ENCODE measurements around the gene RYR2. TPM values are rescaled to one million over a fixed set of nuclear protein-coding genes. Genes with fewer than 3 reads are reported as not detected.

RYR2 gene
- total RNA-seq, 2 experiments from 2014 or later, result not detected

DNA sequence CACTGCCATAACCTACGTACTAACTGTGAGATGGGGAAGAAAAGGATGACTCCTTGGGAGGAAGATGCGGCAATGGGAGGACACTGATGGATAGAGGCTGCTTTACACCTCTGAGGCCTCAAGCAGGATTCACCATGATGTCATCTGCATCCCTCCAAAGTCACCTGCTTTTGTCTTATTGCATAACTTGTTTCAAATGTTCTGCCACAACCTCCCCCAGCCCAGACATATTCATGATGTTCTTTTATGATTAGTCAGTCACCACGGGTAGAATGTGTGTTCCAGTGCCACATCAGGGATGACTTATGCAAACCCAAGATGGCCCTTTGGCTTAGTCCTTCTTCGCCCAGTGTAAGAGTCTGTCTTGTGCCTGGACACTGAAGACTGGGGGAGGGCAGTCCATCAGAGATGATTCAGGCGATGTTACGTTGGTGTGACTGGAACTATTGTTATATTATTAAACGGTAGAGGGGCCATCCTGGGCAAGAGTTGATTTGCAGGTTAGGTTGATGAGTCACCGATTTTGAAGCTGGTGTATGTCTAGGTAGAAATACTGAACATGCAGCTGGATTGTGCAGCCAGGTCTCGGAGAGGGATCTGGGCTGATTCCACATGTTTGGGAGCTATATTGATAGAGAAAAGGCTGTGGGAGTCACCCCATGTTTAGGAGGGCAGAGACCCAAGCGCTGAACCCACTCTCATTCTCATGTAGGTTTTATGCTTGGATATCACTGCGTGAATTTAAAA lies 32.6 kb downstream of the RYR2 start:
- no TSS peak for BruUV-seq (replicated peaks)

DNA sequence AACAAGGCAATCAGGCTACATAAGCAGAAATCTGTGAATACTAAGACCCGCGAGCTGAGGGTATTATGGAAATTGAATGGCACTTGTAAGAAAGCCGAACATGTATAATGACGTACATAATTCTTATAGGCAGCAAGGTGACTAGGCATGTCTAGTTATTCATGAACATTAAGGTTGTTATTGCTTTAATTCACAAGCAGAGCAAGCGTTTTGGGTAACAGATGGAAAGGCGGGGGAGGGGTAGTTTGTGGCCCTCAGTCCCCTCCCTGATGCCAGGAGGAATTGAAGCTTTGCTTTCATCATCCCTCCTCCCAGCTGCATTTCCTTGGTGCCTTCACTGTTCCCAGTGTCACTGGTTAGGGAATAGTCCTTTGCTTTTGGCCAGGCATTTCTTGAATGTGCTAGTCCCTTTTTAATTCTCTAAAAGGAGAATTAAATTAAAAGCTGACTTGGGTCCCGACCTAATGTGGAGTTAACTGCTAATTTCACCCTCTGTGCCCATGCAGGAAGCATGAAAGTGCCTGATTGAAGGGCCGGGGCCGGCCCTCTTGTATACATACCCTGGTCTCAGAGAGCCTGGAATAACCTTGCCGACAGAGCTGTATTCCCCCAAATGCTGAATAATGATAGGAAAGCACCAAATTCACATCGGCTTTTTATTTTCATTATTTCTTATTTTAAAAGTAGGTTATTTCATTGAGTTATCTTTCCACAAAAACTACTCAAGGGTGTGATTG lies 42.5 kb downstream of the RYR2 start:
- intact Hi-C loops (cut with micrococcal nuclease; ENCODE audit: unreplicated experiment), result no loop called here

More for the DNA sequence above, 32.6 kb downstream of the RYR2 start:
- TF ChIP-seq EZH2phosphoT487 (IDR thresholded peaks at IDR 0.05; ENCODE audit: borderline replicate concordance, low read depth, low read length), result no peak
- TF ChIP-seq, protein P1, sequence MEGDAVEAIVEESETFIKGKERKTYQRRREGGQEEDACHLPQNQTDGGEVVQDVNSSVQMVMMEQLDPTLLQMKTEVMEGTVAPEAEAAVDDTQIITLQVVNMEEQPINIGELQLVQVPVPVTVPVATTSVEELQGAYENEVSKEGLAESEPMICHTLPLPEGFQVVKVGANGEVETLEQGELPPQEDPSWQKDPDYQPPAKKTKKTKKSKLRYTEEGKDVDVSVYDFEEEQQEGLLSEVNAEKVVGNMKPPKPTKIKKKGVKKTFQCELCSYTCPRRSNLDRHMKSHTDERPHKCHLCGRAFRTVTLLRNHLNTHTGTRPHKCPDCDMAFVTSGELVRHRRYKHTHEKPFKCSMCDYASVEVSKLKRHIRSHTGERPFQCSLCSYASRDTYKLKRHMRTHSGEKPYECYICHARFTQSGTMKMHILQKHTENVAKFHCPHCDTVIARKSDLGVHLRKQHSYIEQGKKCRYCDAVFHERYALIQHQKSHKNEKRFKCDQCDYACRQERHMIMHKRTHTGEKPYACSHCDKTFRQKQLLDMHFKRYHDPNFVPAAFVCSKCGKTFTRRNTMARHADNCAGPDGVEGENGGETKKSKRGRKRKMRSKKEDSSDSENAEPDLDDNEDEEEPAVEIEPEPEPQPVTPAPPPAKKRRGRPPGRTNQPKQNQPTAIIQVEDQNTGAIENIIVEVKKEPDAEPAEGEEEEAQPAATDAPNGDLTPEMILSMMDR (conservative IDR thresholded peaks at IDR 0.05; ENCODE audit: low read length), result no peak
- Histone ChIP-seq H3K27ac (ENCODE audit: low read depth, low read length, poor library complexity, severe bottlenecking) (no peak overlapping the region), H3K4me1 (ENCODE audit: insufficient read depth, low read length, poor library complexity, severe bottlenecking) (no peaks in the 10 kb centered on the region), H3K36me3 (ENCODE audit: insufficient read depth, low read length) (no peaks in the 10 kb centered on the region), H3K9me2 (ENCODE audit: insufficient read depth, low read length) (no peaks in the 10 kb centered on the region), H4K20me1 (ENCODE audit: insufficient read depth, low read length) (no peaks in the 10 kb centered on the region), H3K4me2 (ENCODE audit: low read length) (no peak overlapping the region), H3K79me2 (ENCODE audit: insufficient read depth, low read depth, low read length) (no peaks in the 10 kb centered on the region), H3K4me3 (ENCODE audit: low read depth, low read length, poor library complexity, severe bottlenecking) (no peak overlapping the region), H3K9me3 (ENCODE audit: low read length) (no peaks in the 10 kb centered on the region), H2AFZ (ENCODE audit: low read length) (no peak overlapping the region)
- POLR2A ChIA-PET, result interaction anchor here (0.6 kb wide), 2 partner anchors 258 to 313 kb away, joined by 3 to 4 read pairs; no protein-coding TSS in a partner anchor
- CTCF ChIA-PET (ENCODE audit: unreplicated experiment), result no interaction called here
- intact Hi-C loops (cut with micrococcal nuclease; ENCODE audit: unreplicated experiment), result no loop called here
- DNase-seq (ENCODE audit: low spot score), result no peak

More for the DNA sequence above, 42.5 kb downstream of the RYR2 start:
- Histone ChIP-seq H2AFZ (ENCODE audit: low read length) (no peak overlapping the region), H3K4me3 (ENCODE audit: low read depth, low read length, poor library complexity, severe bottlenecking) (no peak overlapping the region), H4K20me1 (ENCODE audit: insufficient read depth, low read length) (no peaks in the 10 kb centered on the region), H3K4me1 (ENCODE audit: insufficient read depth, low read length, poor library complexity, severe bottlenecking) (no peaks in the 10 kb centered on the region), H3K4me2 (ENCODE audit: low read length) (no peak overlapping the region), H3K79me2 (ENCODE audit: insufficient read depth, low read depth, low read length) (no peaks in the 10 kb centered on the region), H3K9me2 (ENCODE audit: insufficient read depth, low read length) (no peaks in the 10 kb centered on the region), H3K27ac (ENCODE audit: low read depth, low read length, poor library complexity, severe bottlenecking) (no peak overlapping the region), H3K9me3 (ENCODE audit: low read length) (no peaks in the 10 kb centered on the region), H3K36me3 (ENCODE audit: insufficient read depth, low read length) (no peaks in the 10 kb centered on the region)
- no peak for DNase-seq (ENCODE audit: low spot score)
- CTCF ChIA-PET (ENCODE audit: unreplicated experiment), result no interaction called here
- no peak for TF ChIP-seq EZH2phosphoT487 (IDR thresholded peaks at IDR 0.05; ENCODE audit: borderline replicate concordance, low read depth, low read length)
- TF ChIP-seq, protein P1 (conservative IDR thresholded peaks at IDR 0.05; ENCODE audit: low read length), result no peak
- no TSS peak for BruUV-seq (replicated peaks)
- POLR2A ChIA-PET, result no interaction called here
